H1 (cell line): ENCODE data around the gene C1S. TPM values are rescaled to one million over a fixed set of nuclear protein-coding genes. Genes with fewer than 3 reads are reported as not detected.

Experiments
- SIRT6 ChIP-seq: IDR thresholded peaks from one replicate; pipeline ENCODE4 v1.7.1; 2012; ENCODE audit warnings: low read length, inconsistent platforms
- polyA plus RNA-seq, 7 experiments: library from polyadenylated mRNA; depleted of rRNA in 3 of 7; stranded (reverse) in 5 of 7; unstranded in 2 of 7; fragments of >200 nt in 5 of 7; fragments of 200-250 nt in 2 of 7; gene quantifications; 1 replicate in 5 of 7; 2 replicates in 1 of 7; 4 replicates in 1 of 7; pipeline versions ENCODE4 v1.2.1 to v1.2.3, GENCODE V29; 2011 to 2013; ENCODE audit warnings: missing spikeins in 2 of 7, mixed read lengths in 2 of 7
- total RNA-seq: library from RNA; stranded (reverse); fragmentation: NEBNext Ultra II Directional; extraction: Animal tissue kit (Norgen Biotek cat#: 25700); gene quantifications from 2 replicates; pipeline ENCODE4 v1.2.1, GENCODE V29; 2021

The C1S gene
- total and polyA plus RNA-seq, 2 of the 8 experiments (the other 6 are each of a cell fraction or from before 2014, with no cell fraction given), result 4.4 to 7.3 TPM

DNA sequence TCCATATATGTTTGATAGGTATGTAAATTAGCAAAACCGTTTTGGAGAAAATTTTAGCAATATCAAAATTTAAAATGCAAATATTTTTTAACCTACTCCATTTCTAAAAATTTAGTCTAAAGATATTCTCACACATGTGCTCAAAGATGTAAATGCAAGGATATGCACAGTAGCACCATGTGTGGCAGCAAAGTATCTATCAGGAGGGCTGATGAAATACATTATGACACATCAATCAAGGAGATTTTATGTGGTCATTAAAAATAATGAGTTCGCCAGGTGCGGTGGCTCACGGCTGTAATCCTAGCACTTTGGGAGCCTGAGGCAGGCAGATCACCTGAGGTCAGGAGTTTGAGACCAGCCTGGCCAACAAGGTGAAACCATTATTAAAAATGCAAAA is 39.7 kb downstream of the C1S start (continued):
- no peak for TF ChIP-seq SIRT6
